Epithelial cell of proximal tubule (primary cell): ENCODE measurements around the gene CARMIL1. TPM values are rescaled to one million over a fixed set of nuclear protein-coding genes. Genes with fewer than 3 reads are reported as not detected.
A peak's percentile ranks its signal among the peaks of the same experiment; 100 is the strongest.

Experiments used
- DNase-seq: peaks from one replicate; pipeline ENCODE4 v3.0.0-alpha.2; 2011; ENCODE audit warnings: low read depth
- H3K4me3 ChIP-seq: 2 replicates; pipeline ENCODE4 v1.5.1; 2011; ENCODE audit warnings: low read depth, mild to moderate bottlenecking, low read length
- total RNA-seq: library from RNA; depleted of rRNA; stranded (reverse); fragments of >200 nt; gene quantifications from 2 replicates; pipeline ENCODE4 v1.2.3, GENCODE V29; 2015
- TF ChIP-seq, protein P1 (sequence below): conservative IDR thresholded peaks from 2 replicates; pipeline ENCODE4 v1.5.1; 2012; ENCODE audit warnings: low read depth, mild to moderate bottlenecking, low read length

CARMIL1 gene
- total RNA-seq, 1 donor from 2014 or later: 27.7 TPM

DNA sequence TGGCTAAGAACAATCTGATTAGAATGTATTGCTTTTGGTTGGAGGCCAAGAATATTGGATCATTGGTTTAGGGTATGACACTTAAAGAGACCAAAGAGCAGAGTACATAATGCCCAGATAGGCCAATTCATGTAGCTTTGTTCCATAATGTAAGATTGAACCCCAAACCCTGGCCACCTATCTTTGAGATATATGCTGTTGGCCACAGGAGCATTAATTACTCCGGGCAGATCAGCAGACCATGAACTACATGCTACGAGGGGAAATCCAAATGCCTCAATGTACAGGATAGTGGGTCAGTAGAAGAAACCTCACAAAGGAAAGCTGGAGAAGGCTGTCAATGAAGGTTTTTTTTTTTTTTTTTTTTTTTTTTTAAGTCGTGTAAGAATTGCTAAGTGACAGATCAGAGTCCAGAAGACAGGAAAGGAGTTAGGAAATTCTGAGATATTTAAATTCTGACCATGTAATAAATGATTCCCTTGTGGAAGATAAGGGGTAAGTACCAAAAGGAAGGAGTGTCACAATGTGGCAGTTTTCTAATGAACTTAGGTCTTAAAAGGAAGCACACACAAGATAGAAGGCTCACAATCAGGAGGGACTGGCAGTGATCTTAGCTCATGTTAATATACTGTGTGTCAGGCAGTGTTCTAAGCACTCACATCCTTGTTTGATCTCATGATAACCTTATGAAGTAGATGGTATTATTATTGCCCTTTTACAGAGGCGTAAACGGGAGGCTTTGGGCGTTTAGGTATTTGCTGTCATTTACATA, 61.4 kb downstream of the CARMIL1 start:
- DNase-seq: no peak
- no peak overlapping the region for H3K4me3 ChIP-seq
- TF ChIP-seq, protein P1, sequence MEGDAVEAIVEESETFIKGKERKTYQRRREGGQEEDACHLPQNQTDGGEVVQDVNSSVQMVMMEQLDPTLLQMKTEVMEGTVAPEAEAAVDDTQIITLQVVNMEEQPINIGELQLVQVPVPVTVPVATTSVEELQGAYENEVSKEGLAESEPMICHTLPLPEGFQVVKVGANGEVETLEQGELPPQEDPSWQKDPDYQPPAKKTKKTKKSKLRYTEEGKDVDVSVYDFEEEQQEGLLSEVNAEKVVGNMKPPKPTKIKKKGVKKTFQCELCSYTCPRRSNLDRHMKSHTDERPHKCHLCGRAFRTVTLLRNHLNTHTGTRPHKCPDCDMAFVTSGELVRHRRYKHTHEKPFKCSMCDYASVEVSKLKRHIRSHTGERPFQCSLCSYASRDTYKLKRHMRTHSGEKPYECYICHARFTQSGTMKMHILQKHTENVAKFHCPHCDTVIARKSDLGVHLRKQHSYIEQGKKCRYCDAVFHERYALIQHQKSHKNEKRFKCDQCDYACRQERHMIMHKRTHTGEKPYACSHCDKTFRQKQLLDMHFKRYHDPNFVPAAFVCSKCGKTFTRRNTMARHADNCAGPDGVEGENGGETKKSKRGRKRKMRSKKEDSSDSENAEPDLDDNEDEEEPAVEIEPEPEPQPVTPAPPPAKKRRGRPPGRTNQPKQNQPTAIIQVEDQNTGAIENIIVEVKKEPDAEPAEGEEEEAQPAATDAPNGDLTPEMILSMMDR: no peak

DNA sequence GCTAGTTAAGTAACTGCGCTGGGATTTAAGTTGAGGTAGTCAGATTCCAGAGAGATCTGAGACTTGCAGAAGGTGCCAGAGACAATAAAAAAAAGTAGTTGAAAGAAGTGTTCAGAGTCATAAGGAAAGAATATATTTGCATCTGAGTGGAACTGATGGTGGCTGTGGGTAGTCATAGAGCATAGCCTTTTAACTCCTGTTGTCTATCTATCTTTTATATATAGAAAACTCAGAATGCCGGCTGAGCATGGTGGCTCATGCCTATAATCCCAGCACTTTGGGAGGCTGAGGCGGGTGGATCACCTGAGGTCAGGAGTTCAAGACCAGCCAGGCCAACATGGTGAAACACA, 62.0 kb downstream of the CARMIL1 start:
- TF ChIP-seq, protein P1: no peak
- DNase-seq: no peak
- H3K4me3 ChIP-seq: no peak overlapping the region

DNA sequence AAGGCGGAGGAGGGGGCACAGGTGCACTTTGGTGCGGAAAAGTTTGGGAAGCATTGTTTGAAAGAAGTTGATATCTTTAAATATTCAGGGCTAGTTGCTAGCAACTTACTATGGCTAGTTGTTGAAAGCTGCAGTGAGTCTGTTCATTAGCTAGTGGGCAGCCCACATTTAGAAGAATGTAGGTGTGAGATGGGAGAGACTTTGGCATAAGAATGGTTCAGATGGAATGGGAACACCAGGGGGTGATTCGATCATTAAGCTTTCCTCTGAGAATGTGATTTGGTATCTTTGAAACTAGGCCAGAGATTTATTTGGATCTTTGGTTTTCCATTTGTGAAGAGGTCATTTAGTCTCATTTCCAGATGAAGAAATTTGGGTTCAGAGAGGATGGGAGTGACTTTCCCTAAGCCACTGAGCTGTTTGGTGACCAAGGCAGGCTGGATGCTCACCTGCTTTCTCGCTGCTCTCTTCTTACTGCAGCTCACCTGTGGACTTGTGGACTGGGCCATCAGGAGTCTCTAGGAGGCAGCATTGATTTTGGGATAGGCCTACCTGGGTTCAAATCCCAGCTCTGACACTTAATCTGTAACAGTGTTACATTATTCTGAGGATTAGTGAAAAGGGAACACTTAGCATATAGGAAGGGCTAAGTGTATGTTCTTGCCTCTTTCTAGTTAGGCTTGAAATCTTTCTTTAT, 62.9 kb downstream of the CARMIL1 start:
- no peak overlapping the region for H3K4me3 ChIP-seq
- no peak for DNase-seq
- TF ChIP-seq, protein P1: peak; percentile 13

DNA sequence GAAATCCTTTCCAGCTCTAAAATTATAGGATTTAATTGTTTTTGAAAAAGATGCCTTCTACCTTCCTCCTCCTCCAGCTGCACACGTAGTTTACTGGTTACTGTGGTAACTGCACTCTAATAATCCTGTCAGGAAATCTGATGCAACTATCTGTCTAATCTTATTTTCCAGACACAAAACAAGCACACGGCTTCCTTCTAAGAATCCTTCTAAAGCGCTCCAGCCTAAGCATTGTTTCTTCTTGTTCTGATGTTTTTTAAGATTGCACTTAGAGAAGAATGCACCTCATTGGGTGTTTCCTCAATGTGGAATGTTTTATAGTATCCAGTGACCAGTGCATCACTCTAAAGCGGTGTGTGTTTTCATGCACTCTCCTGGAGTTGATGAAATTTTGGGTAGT, 63.6 kb downstream of the CARMIL1 start:
- no peak for DNase-seq
- no peak overlapping the region for H3K4me3 ChIP-seq
- TF ChIP-seq, protein P1: no peak

DNA sequence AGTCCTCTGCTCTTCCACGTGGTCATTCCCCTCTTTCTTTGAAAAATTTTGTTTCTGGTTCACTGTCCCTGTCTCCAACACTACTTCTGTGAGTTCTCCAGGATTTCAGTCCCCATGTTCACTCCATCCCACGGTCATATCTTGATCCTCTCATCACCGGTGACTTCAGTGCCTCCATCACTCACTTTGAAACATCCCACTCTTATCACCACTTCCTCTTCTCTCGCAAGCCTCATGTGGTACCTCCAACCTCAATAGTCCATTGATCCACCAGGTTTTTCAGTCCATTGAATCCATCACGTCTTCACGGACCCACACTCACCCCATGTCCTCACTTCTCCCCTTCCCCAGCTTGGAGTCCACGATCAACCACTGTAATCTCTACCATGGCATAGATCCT, 64.8 kb downstream of the CARMIL1 start:
- no peak for DNase-seq
- TF ChIP-seq, protein P1: no peak
- no peak overlapping the region for H3K4me3 ChIP-seq

DNA sequence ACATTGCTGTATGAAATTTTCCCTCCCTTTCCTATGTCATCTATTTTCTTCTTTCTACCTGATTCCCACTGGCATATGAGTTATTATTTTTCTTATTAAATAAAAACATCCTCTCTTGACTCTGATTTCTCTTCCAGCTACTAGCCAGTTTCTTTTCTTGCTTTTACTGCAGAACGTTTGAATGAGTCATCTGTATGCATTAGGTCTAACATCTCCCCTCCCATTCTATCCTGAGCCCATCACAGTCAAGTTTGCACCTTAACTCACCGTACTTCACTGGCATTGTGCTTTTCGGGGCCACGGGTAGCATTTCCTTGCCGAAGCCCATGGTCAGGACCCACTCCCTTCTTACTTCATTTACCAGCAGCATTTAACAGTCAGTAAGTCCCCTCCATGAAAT, 65.7 kb downstream of the CARMIL1 start:
- TF ChIP-seq, protein P1: no peak
- DNase-seq: no peak
- H3K4me3 ChIP-seq: no peak overlapping the region

DNA sequence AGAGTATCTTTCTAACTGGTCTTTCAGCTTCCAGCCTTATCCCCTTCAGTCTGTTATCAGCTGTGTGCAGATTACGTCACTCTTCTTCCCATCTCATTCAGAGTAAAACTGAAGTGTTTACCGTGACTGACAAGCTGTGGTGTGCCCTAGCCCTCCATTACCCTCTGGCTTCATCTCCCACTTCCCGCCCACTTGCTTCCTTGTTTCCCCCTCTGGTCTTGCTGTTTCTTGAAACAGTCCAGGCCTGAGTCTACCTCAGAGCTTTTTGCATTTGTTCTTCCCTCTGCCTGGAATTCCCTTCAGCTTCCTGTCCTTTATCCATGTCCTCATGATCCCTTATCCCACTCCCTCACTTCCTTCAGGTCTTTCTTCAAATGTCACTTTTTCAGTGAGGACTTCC, 66.9 kb downstream of the CARMIL1 start:
- no peak for DNase-seq
- H3K4me3 ChIP-seq: no peak overlapping the region

More for the DNA sequence above, 66.9 kb downstream of the CARMIL1 start:
- TF ChIP-seq, protein P1: no peak
